Body of pancreas (tissue), 4 donors: Measurements from ENCODE around the gene PLTP.

Experiments used
- CTCF ChIP-seq, 7 experiments: fragments of 450-650 bp in 4 of 7; fragments of 200-600 bp in 3 of 7; sonication (generic) in 3 of 7; IDR thresholded peaks; one replicate each; pipeline ENCODE4 v1.5.1; 2016 to 2019; ENCODE audit warnings: antibody characterized with exemption in 7 of 7
- POLR2A ChIP-seq, 3 donors: fragments of 450-650 bp; IDR thresholded peaks; one replicate each; pipeline ENCODE4 v1.6.1; 2016; ENCODE audit warnings: antibody characterized with exemption in 3 of 3, mild to moderate bottlenecking in 2 of 3

- TF ChIP-seq CTCF (IDR thresholded peaks at IDR 0.05) (no peak), POLR2A (IDR thresholded peaks at IDR 0.05) (no peak)
These were observed 13.7 kb downstream of the PLTP start for GRCh38 chr20:45898285-45898684.
